Activated naive CD8-positive, alpha-beta T cell (primary cell): ENCODE results near the gene ERF.

Experiments used
- H3K27ac Mint-ChIP-seq: one replicate; pipeline ENCODE4 v1.8.0; 2021; ENCODE audit warnings: mixed read lengths
- H3K27me3 Mint-ChIP-seq: one replicate; pipeline ENCODE4 v1.8.0; 2021; ENCODE audit warnings: mixed read lengths
- H3K36me3 Mint-ChIP-seq: one replicate; pipeline ENCODE4 v1.8.0; 2021; ENCODE audit warnings: mixed read lengths
- H3K4me1 Mint-ChIP-seq: one replicate; pipeline ENCODE4 v1.8.0; 2021; ENCODE audit warnings: low read depth, mixed read lengths
- H3K4me3 Mint-ChIP-seq: one replicate; pipeline ENCODE4 v1.8.0; 2021; ENCODE audit warnings: mild to moderate bottlenecking, mixed read lengths
- H3K9me3 Mint-ChIP-seq: one replicate; pipeline ENCODE4 v1.8.0; 2021; ENCODE audit warnings: low read depth, mixed read lengths

The ERF gene

GRCh38 chr19:42254850-42255765, at the start of gene ERF:
ERF (minus strand) TSS chr19:42255128; CDS start chr19:42254999, 129 bp downstream.
- H3K4me3 Mint-ChIP-seq = peak within 1 kb of the TSS; percentile 84
- no peaks in the 10 kb centered on the region for H3K36me3 Mint-ChIP-seq
- peaks cover 17% of the 10 kb centered on the region for H3K4me1 Mint-ChIP-seq
- no peaks in the 10 kb centered on the region for H3K27me3 Mint-ChIP-seq
- H3K9me3 Mint-ChIP-seq = no peaks in the 10 kb centered on the region
- H3K27ac Mint-ChIP-seq = peak within 1 kb of the TSS; percentile 68

DNA sequence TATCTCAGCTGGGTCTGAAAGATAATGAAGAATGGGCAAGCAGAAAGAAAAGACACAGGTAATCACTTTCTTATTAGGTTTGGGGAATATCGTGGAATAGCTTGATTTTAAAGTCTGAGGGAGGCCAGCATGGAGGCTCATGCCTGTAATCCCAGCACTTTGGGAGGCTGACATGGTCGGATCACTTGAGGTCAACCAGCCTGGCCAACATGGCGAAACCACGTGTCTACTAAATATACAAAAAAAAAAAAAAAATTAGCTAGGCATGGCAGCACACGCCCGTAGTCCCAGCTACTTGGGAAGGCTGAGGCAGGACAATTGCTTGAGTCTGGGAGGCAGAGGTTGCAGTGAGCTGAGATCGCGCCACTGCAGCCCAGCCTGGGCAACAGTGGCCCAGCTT, 48.9 kb upstream of the ERF start:
- Mint-ChIP-seq H3K4me1 (peaks cover 19% of the 10 kb centered on the region), H3K36me3 (no peaks in the 10 kb centered on the region), H3K9me3 (no peaks in the 10 kb centered on the region), H3K27ac (no peak overlapping the region), H3K4me3 (no peak overlapping the region), H3K27me3 (no peaks in the 10 kb centered on the region)

GRCh38 chr19:42303101-42303464, 48.2 kb upstream of the ERF start:
- peak overlapping the region; percentile 89 for H3K4me3 Mint-ChIP-seq
- no peaks in the 10 kb centered on the region for H3K36me3 Mint-ChIP-seq
- H3K27me3 Mint-ChIP-seq = no peaks in the 10 kb centered on the region
- peak overlapping the region; percentile 90 for H3K27ac Mint-ChIP-seq
- H3K4me1 Mint-ChIP-seq = peaks cover 19% of the 10 kb centered on the region
- H3K9me3 Mint-ChIP-seq = no peaks in the 10 kb centered on the region

GRCh38 chr19:42301646-42302203, 46.8 kb upstream of the ERF start, which contains the start of gene PRR19:
PRR19 (plus strand) TSS chr19:42302132; CDS start chr19:42309585, 7,453 bp downstream.
- peaks cover 19% of the 10 kb centered on the region for H3K4me1 Mint-ChIP-seq
- no peaks in the 10 kb centered on the region for H3K9me3 Mint-ChIP-seq
- peak within 1 kb of the TSS; percentile 90 for H3K27ac Mint-ChIP-seq
- peak within 1 kb of the TSS; percentile 89 for H3K4me3 Mint-ChIP-seq
- no peaks in the 10 kb centered on the region for H3K27me3 Mint-ChIP-seq
- no peaks in the 10 kb centered on the region for H3K36me3 Mint-ChIP-seq

- no peaks in the 10 kb centered on the region for H3K27me3 Mint-ChIP-seq
Measured at GRCh38 chr19:42297039-42297438, 42.1 kb upstream of the ERF start.

DNA sequence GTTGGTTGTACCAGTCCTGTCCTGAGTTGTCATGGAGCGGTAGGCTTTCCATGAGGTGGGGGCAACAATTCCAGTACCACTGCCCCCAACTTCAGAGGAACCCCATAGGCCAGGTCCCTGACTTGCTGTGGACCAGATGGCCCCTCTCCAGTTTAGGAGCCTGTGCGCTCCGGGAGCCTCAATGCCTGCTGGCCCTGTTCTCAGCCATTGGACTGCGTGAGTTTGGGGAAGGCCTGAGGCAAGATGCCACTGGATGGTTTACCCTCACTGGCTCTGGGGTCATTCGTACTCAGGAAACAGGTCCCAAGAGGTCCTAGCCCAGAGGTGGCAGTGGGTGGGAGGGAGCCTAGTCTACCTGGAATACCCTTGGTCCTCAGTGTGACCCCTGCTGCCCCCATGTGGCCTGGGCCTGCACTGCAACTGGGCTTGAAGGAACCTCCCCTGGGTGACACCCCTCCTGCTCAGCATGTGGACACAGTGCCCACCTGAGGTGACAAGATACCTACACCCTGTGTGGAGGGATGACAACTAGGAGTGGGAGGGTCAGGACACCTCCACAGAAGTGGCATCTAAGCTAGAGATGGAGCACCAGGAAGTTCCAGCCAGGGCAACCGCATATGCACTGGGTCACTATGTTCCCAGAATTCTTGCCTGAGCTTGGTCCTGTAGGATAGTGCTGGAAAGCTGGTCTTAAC, 41.0 kb upstream of the ERF start:
- Mint-ChIP-seq H3K4me1 (peaks cover 9% of the 10 kb centered on the region), H3K4me3 (no peak overlapping the region), H3K27me3 (no peaks in the 10 kb centered on the region), H3K36me3 (no peaks in the 10 kb centered on the region), H3K27ac (no peak overlapping the region), H3K9me3 (no peaks in the 10 kb centered on the region)

More at GRCh38 chr19:42297039-42297438, 42.1 kb upstream of the ERF start:
- no peaks in the 10 kb centered on the region for H3K36me3 Mint-ChIP-seq
- no peaks in the 10 kb centered on the region for H3K9me3 Mint-ChIP-seq
- H3K27ac Mint-ChIP-seq = no peak overlapping the region
- H3K4me1 Mint-ChIP-seq = peaks cover 11% of the 10 kb centered on the region
- no peak overlapping the region for H3K4me3 Mint-ChIP-seq

DNA sequence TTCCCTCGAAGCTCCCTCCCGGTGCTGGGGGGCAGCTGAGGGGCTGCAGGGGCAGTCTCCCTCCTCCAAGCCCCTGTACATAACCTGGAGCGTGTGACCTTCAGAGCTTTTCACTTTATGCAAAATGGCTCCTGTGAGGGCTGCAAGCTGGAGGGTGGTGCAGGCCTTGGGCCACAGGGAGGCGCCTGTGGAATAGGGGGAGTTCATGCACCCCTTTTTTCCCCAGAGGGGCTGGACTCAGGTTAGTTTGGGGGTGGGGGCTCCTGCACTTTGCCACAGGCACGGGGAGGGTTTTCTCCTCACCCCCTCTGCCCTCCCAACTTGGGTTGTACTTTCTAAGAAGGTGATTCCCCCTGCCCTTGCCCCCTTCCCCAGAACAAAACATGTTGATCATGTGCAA, 40.4 kb upstream of the ERF start:
- Mint-ChIP-seq H3K27me3 (no peaks in the 10 kb centered on the region), H3K4me1 (peaks cover 9% of the 10 kb centered on the region), H3K36me3 (no peaks in the 10 kb centered on the region), H3K27ac (no peak overlapping the region), H3K4me3 (no peak overlapping the region), H3K9me3 (no peaks in the 10 kb centered on the region)

GRCh38 chr19:42294471-42295137, 39.7 kb upstream of the ERF start:
- no peaks in the 10 kb centered on the region for H3K36me3 Mint-ChIP-seq
- H3K27ac Mint-ChIP-seq = no peak overlapping the region

DNA sequence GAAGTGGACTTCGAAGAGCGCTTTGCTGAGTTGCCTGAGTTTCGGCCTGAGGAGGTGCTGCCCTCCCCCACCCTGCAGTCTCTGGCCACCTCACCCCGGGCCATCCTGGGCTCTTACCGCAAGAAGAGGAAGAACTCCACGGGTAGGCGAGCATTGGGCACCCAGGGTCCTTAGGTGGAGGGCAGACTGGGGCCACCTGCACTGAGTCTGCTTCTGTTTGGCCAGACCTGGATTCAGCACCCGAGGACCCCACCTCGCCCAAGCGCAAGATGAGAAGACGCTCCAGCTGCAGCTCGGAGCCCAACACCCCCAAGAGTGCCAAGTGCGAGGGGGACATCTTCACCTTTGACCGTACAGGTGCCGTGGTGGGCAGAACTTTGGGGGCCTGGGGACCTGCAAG, 39.0 kb upstream of the ERF start:
- no peaks in the 10 kb centered on the region for H3K9me3 Mint-ChIP-seq
- no peaks in the 10 kb centered on the region for H3K27me3 Mint-ChIP-seq
- H3K27ac Mint-ChIP-seq = no peak overlapping the region
- peaks cover 7% of the 10 kb centered on the region for H3K4me1 Mint-ChIP-seq
- no peak overlapping the region for H3K4me3 Mint-ChIP-seq
- no peaks in the 10 kb centered on the region for H3K36me3 Mint-ChIP-seq

More at GRCh38 chr19:42294471-42295137, 39.7 kb upstream of the ERF start:
- Mint-ChIP-seq H3K4me1 (peaks cover 7% of the 10 kb centered on the region), H3K9me3 (no peaks in the 10 kb centered on the region), H3K4me3 (no peak overlapping the region), H3K27me3 (no peaks in the 10 kb centered on the region)

GRCh38 chr19:42293540-42293939, 38.6 kb upstream of the ERF start:
- Mint-ChIP-seq H3K27ac (no peak overlapping the region), H3K36me3 (no peaks in the 10 kb centered on the region), H3K9me3 (no peaks in the 10 kb centered on the region), H3K4me1 (peaks cover 7% of the 10 kb centered on the region), H3K4me3 (no peak overlapping the region), H3K27me3 (no peaks in the 10 kb centered on the region)

- Mint-ChIP-seq H3K27ac (no peak overlapping the region), H3K4me1 (peaks cover 7% of the 10 kb centered on the region)
Measured at GRCh38 chr19:42292963-42293362, 38.0 kb upstream of the ERF start.

GRCh38 chr19:42292042-42292960, 37.4 kb upstream of the ERF start:
- Mint-ChIP-seq H3K4me3 (no peak overlapping the region), H3K9me3 (no peaks in the 10 kb centered on the region), H3K36me3 (no peaks in the 10 kb centered on the region), H3K27ac (no peak overlapping the region), H3K4me1 (peaks cover 7% of the 10 kb centered on the region), H3K27me3 (no peaks in the 10 kb centered on the region)

More at GRCh38 chr19:42292963-42293362, 38.0 kb upstream of the ERF start:
- Mint-ChIP-seq H3K27me3 (no peaks in the 10 kb centered on the region), H3K36me3 (no peaks in the 10 kb centered on the region), H3K9me3 (no peaks in the 10 kb centered on the region), H3K4me3 (no peak overlapping the region)

DNA sequence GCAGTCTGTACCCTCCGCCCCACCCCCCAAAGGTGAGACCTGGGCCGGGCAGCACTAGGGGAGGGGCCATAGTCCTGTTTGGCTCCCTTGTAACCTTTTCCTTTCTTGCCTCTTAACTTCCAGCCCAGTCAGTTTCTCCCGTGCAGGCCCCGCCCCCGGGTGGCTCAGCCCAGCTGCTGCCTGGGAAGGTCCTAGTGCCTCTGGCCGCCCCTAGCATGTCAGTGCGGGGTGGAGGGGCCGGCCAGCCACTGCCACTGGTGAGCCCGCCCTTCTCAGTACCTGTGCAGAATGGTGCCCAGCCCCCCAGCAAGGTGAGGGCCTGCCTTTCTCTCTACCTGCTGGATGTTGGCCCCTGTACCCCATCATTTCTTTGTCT, 36.5 kb upstream of the ERF start:
- no peak overlapping the region for H3K27ac Mint-ChIP-seq
- peaks cover 7% of the 10 kb centered on the region for H3K4me1 Mint-ChIP-seq

More for the DNA sequence above, 36.5 kb upstream of the ERF start:
- no peak overlapping the region for H3K4me3 Mint-ChIP-seq
- H3K27me3 Mint-ChIP-seq = no peaks in the 10 kb centered on the region
- no peaks in the 10 kb centered on the region for H3K9me3 Mint-ChIP-seq
- no peaks in the 10 kb centered on the region for H3K36me3 Mint-ChIP-seq
